Keratinocyte (primary cell): Measurements from ENCODE around the gene SEC22A. TPM values are rescaled to one million over a fixed set of nuclear protein-coding genes. Genes with fewer than 3 reads are reported as not detected.

Source experiments
- DNase-seq: peaks from one replicate; pipeline ENCODE4 v3.0.0-alpha.2; 2011; ENCODE audit warnings: low read depth, missing footprints, low spot score
- FAIRE-seq: peaks from 2 replicates; lab custom pipeline; 2011; peaks lifted over from hg19 to GRCh38; lab: Jason Lieb, UNC
- H2AFZ ChIP-seq: 2 replicates; pipeline ENCODE4 v1.6.0; 2012; ENCODE audit warnings: low read length, control low read depth, inconsistent platforms; ENCODE audit not compliant: control insufficient read depth
- H3K27ac ChIP-seq: 2 replicates; pipeline ENCODE4 v1.5.1; 2011; ENCODE audit warnings: low read length; ENCODE audit not compliant: control insufficient read depth, insufficient read depth
- H3K27me3 ChIP-seq: 3 replicates; pipeline ENCODE4 v1.6.0; 2011; ENCODE audit warnings: low read length; ENCODE audit not compliant: control insufficient read depth, insufficient read depth; ENCODE audit errors: extremely low read depth
- H3K36me3 ChIP-seq, 2 experiments: 2 replicates in 1 of 2; 3 replicates in 1 of 2; pipeline ENCODE4 v1.5.1; 2011; ENCODE audit warnings: low read length in 2 of 2, mild to moderate bottlenecking in 1 of 2; ENCODE audit not compliant: control insufficient read depth in 2 of 2, insufficient read depth in 2 of 2; ENCODE audit errors: extremely low read depth in 1 of 2
- H3K4me1 ChIP-seq: 3 replicates; pipeline ENCODE4 v1.5.1; 2011; ENCODE audit warnings: low read length; ENCODE audit not compliant: control insufficient read depth, insufficient read depth; ENCODE audit errors: extremely low read depth
- H3K4me2 ChIP-seq: 3 replicates; pipeline ENCODE4 v1.6.0; 2011; ENCODE audit warnings: low read depth, low read length; ENCODE audit not compliant: control insufficient read depth, insufficient read depth; ENCODE audit errors: extremely low read depth
- H3K4me3 ChIP-seq, 3 experiments: fragments of 200-600 bp in 1 of 3; sonication (generic) in 1 of 3; 2 replicates in 2 of 3; 3 replicates in 1 of 3; pipeline ENCODE4 v1.5.1; 2011 to 2016; ENCODE audit warnings: low read length in 3 of 3, mild to moderate bottlenecking in 3 of 3, control low read depth in 2 of 3, inconsistent platforms in 1 of 3, low read depth in 1 of 3, mixed read lengths in 1 of 3, mixed run types in 1 of 3, moderate library complexity in 1 of 3; ENCODE audit not compliant: control insufficient read depth in 2 of 3, insufficient read depth in 2 of 3; ENCODE audit errors: extremely low read depth in 1 of 3
- H3K79me2 ChIP-seq: 2 replicates; pipeline ENCODE4 v1.6.0; 2012; ENCODE audit warnings: low read length; ENCODE audit not compliant: control insufficient read depth, insufficient read depth
- H3K9ac ChIP-seq: 3 replicates; pipeline ENCODE4 v1.6.0; 2011; ENCODE audit warnings: low read length; ENCODE audit not compliant: control insufficient read depth, insufficient read depth; ENCODE audit errors: extremely low read depth
- H3K9me1 ChIP-seq: 3 replicates; pipeline ENCODE4 v1.6.0; 2011; ENCODE audit warnings: low read length; ENCODE audit not compliant: control insufficient read depth, insufficient read depth; ENCODE audit errors: extremely low read depth
- H3K9me3 ChIP-seq: 2 replicates; pipeline ENCODE4 v1.5.1; 2012; ENCODE audit warnings: low read depth, low read length; ENCODE audit not compliant: control insufficient read depth
- H4K20me1 ChIP-seq: 3 replicates; pipeline ENCODE4 v1.6.0; 2011; ENCODE audit warnings: low read length; ENCODE audit not compliant: control insufficient read depth, insufficient read depth; ENCODE audit errors: extremely low read depth
- CTCF ChIP-seq, 3 experiments: IDR thresholded peaks in 1 of 3; conservative IDR thresholded peaks in 1 of 3; optimal IDR thresholded peaks in 1 of 3; 2 replicates in 2 of 3; 3 replicates in 1 of 3; pipeline versions ENCODE3 to v1.5.1; 2011; ENCODE audit warnings: low read length in 3 of 3, mild to moderate bottlenecking in 3 of 3, moderate library complexity in 2 of 3, control low read depth in 1 of 3, inconsistent platforms in 1 of 3; ENCODE audit not compliant: insufficient read depth in 2 of 3; ENCODE audit errors: extremely low read depth in 1 of 3
- EZH2 ChIP-seq: IDR thresholded peaks from one replicate; pipeline ENCODE4 v1.6.1; 2012; ENCODE audit warnings: inconsistent platforms, mild to moderate bottlenecking, low read length, moderate library complexity
- dilution Hi-C: fragments of 300-500 bp; cut with MboI; formaldehyde crosslinking; loops from one replicate; pipeline ENCODE4 v1.7.0; 2020; ENCODE audit warnings: low sequenced_read_pairs; ENCODE audit not compliant: extremely low pct_ligation_motif_present
- polyA plus RNA-seq, 5 experiments: library from polyadenylated mRNA; depleted of rRNA in 3 of 5; stranded (reverse) in 3 of 5; stranded (forward) in 1 of 5; unstranded in 1 of 5; fragments of >200 nt; gene quantifications; 1 replicate in 1 of 5; 2 replicates in 3 of 5; 3 replicates in 1 of 5; pipeline versions ENCODE4 v1.2.1 to v1.2.3, GENCODE V29; 2011 to 2012; ENCODE audit warnings: missing spikeins in 2 of 5, low read depth in 1 of 5, low replicate concordance in 1 of 5

The SEC22A gene
- polyA plus RNA-seq, 1 donor (not counting 4 experiments of a cell fraction or from before 2014, with no cell fraction given): 32.9 TPM

GRCh38 chr3:123263941-123264340, 62.2 kb downstream of the SEC22A start:
- dilution Hi-C loops: no loop called here
- FAIRE-seq: no peak
- no peak overlapping the region for H3K9ac ChIP-seq

GRCh38 chr3:123267821-123268220, 66.1 kb downstream of the SEC22A start:
- no peak overlapping the region for H3K9ac ChIP-seq

More at GRCh38 chr3:123263941-123264340, 62.2 kb downstream of the SEC22A start:
- H2AFZ ChIP-seq: no peak overlapping the region
- H3K27me3 ChIP-seq: no peaks in the 10 kb centered on the region
- TF ChIP-seq CTCF (optimal IDR thresholded peaks at IDR 0.05 in 1 of 3, IDR thresholded peaks at IDR 0.05 in 1 of 3, conservative IDR thresholded peaks at IDR 0.05 in 1 of 3; ENCODE audit: extremely low read depth in 1 of 3, insufficient read depth in 2 of 3, low read length in 3 of 3): no peak
- TF ChIP-seq EZH2: no peak
- peaks cover 2% of the 10 kb centered on the region for H3K4me1 ChIP-seq
- H3K79me2 ChIP-seq: no peaks in the 10 kb centered on the region
- H3K4me2 ChIP-seq: no peak overlapping the region
- H3K27ac ChIP-seq: no peak overlapping the region
- no peaks in the 10 kb centered on the region for H4K20me1 ChIP-seq
- H3K4me3 ChIP-seq: no peak overlapping the region
- no peaks in the 10 kb centered on the region for H3K9me1 ChIP-seq
- H3K9me3 ChIP-seq: no peaks in the 10 kb centered on the region
- no peaks in the 10 kb centered on the region for H3K36me3 ChIP-seq
- no peak for DNase-seq

GRCh38 chr3:123270818-123271217, 69.1 kb downstream of the SEC22A start:
- dilution Hi-C loops: no loop called here
- Histone ChIP-seq H3K9ac (no peak overlapping the region), H3K4me1 (peaks cover 14% of the 10 kb centered on the region), H3K4me2 (no peak overlapping the region), H3K27ac (no peak overlapping the region), H3K4me3 (no peak overlapping the region), H2AFZ (no peak overlapping the region), H3K79me2 (no peaks in the 10 kb centered on the region), H3K9me1 (no peaks in the 10 kb centered on the region), H3K36me3 (peaks cover 0 to 4% of the 10 kb centered on the region in 2 experiments), H3K9me3 (no peaks in the 10 kb centered on the region), H3K27me3 (no peaks in the 10 kb centered on the region), H4K20me1 (no peaks in the 10 kb centered on the region)
- DNase-seq (no peak), FAIRE-seq (no peak)
- TF ChIP-seq EZH2 (no peak), CTCF (optimal IDR thresholded peaks at IDR 0.05 in 1 of 3, IDR thresholded peaks at IDR 0.05 in 1 of 3, conservative IDR thresholded peaks at IDR 0.05 in 1 of 3; ENCODE audit: extremely low read depth in 1 of 3, insufficient read depth in 2 of 3, low read length in 3 of 3) (no peak)

More at GRCh38 chr3:123267821-123268220, 66.1 kb downstream of the SEC22A start:
- Histone ChIP-seq H4K20me1 (no peaks in the 10 kb centered on the region), H3K4me2 (no peak overlapping the region), H3K9me1 (no peaks in the 10 kb centered on the region), H3K4me3 (no peak overlapping the region), H2AFZ (no peak overlapping the region), H3K9me3 (no peaks in the 10 kb centered on the region), H3K79me2 (no peaks in the 10 kb centered on the region), H3K4me1 (peaks cover 5% of the 10 kb centered on the region), H3K27me3 (no peaks in the 10 kb centered on the region), H3K36me3 (peaks cover 0 to 4% of the 10 kb centered on the region in 2 experiments), H3K27ac (no peak overlapping the region)
- DNase-seq: no peak
- dilution Hi-C loops: no loop called here
- no peak for TF ChIP-seq EZH2
- peak; percentile 79 for FAIRE-seq
